ENCODE data around the gene LRFN3.
"Not testable (repeated sequence)": the region's sequence is repeated elsewhere in the genome, so short reads cannot be mapped to it uniquely, and the experiment has no call there.

LRFN3 gene

GRCh38 chr19:35935911-35936737, at the start of gene LRFN3:
Gene LRFN3, plus strand, starts transcription at chr19:35936374. Its CDS starts 3,052 bp downstream, at chr19:35939426.
- DNase-seq (ENCODE audit: low spot score): peak; percentile 47

DNA sequence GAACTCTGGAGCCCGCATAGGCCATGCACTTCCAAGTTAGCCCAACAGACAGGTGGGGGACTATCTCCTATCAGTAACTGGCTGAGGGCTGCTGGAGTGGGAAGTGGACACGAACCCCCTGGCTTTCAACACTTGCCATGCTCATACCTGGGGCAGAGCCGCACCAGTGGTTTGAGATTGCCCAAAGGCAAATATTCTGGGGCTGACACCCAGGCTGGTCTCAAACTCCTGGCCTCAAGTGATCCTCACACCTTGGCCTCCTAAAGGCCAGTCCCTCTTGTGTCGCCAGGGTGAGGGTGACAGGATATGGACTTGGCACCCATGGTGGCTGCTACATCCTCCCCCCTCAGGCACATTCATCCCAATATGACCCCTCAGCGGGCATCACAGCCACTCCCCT, 49.0 kb upstream of the LRFN3 start:
- no peak for DNase-seq (ENCODE audit: low spot score)

GRCh38 chr19:35888398-35888797, 47.8 kb upstream of the LRFN3 start:
- no peak for DNase-seq (ENCODE audit: low spot score)

GRCh38 chr19:35889370-35890112, 46.6 kb upstream of the LRFN3 start:
- no peak for DNase-seq (ENCODE audit: low spot score)

GRCh38 chr19:35890113-35890650, 46.0 kb upstream of the LRFN3 start:
- no peak for DNase-seq (ENCODE audit: low spot score)

GRCh38 chr19:35891819-35892218, 44.4 kb upstream of the LRFN3 start:
- not testable (repeated sequence) for DNase-seq (ENCODE audit: low spot score)

DNA sequence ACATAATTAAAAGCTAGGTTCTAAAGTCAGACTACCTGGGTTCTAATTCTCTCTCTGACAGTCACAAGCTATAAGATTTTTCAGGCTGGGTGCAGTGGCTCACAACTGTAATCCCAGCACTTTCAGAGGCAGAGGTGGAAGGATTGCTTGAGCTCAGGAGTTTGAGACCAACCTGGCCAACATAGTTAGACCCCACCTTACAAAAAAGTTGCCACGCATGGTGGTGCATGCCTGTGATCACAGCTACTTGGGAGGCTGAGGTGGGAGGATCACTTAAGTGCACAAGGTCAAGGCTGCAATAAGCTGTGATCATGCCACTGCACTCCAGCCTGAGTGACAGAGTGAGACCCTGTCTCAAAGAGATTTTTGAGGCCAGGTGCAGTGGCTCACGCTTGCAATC, 41.8 kb upstream of the LRFN3 start:
- DNase-seq (ENCODE audit: low spot score): no peak

DNA sequence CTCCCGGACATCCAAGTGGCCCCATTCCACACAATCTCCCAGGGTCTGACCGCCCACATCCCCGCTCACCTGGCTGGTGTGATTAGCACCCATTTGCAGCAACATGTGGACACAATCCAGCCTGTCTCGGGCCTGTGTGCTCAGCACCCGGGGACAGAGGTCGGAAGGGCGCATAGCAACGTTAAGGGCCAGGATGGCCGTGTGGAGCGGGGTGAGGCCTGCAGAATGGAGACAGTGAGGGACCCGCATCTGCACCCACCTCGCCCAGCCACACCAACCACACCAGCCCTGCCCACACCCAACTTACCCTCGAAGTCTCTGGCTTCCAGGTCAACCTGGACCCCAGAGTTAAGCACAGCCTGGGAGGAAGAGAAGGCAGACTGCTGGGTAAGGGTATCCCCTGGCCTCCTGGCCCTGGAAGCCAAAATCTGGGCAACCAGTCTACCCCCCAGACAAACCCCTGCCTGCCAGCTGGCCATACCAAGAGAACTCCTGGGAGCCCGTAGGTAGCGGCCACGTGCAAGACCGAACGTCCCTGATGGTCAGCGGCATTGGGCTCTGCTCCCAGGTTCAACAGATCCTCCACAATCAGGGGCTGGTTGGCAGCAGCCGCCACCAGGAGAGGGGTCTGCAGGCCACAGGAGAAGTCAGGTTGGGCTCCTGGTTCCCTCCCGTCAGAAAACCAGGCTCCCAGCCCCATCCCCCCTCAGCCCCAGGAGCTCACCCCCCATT, 40.1 kb upstream of the LRFN3 start:
- no peak for DNase-seq (ENCODE audit: low spot score)

- DNase-seq (ENCODE audit: low spot score): no peak
These were observed 39.5 kb upstream of the LRFN3 start for GRCh38 chr19:35896643-35897040.

- no peak for DNase-seq (ENCODE audit: low spot score)
These were observed 38.3 kb upstream of the LRFN3 start for GRCh38 chr19:35897706-35898451.

- DNase-seq (ENCODE audit: low spot score): no peak
These were observed 37.7 kb upstream of the LRFN3 start for GRCh38 chr19:35898499-35898809.

DNA sequence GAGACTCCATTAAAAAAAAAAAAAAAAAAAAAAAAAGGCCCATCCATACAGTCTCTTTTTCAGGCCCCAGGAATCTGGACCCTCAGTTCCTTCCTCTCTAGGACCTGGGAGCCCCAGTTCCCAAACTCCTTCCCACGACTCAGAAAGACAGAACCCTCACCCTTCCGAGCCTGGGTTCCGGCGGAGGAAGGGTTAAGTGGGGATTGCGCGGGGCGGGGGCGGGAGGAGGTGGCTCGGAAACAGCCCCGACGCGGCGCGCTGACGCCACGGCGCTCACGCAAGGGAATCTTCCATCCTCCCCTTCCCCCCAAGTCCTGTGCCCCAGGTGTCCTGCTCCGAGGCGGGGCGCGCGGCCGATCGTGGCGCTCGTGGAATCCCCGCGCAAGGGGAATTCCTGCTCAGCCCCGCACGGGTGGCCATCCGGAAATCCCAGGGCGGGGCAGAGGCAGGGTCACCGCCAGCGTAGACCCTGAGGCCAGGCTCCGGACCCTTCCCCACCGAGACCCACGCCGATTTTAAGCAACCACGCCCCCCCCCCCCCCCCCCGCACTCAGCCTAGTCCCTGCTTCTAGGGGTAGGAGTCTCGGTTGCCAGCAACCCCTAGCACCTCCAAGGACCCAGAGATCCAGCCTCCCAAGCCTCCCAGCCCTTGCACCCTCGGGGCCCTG, 36.5 kb upstream of the LRFN3 start:
- DNase-seq (ENCODE audit: low spot score): peak; percentile 86

DNA sequence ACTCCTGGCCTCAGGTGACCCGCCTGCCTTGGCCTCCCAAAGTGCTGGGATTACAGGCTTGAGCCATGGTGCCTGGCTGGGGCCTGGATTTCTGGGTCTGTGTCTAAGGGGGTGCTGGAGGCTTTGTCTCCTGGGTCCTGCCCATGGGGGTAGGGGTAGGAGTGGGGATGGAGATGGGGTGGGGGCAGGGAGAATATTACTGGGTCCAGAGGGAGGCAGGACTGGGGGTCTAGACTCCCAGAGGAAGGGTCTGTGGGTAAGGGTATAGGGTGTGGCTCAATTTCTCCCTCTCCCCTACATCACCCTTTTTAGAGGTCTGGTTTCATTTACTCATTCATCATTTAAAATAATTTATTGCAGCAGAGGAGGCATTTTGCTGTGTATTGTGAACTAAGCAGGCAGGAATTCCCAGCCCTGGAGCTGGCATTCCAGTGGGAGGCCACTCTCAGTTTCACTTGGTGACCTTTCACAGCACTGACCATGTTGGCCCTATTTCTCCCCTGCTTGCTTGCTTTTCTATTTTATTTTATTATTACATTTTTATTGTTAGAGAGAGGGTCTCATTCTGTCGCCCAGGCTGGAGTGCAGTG, 35.0 kb upstream of the LRFN3 start:
- no peak for DNase-seq (ENCODE audit: low spot score)

DNA sequence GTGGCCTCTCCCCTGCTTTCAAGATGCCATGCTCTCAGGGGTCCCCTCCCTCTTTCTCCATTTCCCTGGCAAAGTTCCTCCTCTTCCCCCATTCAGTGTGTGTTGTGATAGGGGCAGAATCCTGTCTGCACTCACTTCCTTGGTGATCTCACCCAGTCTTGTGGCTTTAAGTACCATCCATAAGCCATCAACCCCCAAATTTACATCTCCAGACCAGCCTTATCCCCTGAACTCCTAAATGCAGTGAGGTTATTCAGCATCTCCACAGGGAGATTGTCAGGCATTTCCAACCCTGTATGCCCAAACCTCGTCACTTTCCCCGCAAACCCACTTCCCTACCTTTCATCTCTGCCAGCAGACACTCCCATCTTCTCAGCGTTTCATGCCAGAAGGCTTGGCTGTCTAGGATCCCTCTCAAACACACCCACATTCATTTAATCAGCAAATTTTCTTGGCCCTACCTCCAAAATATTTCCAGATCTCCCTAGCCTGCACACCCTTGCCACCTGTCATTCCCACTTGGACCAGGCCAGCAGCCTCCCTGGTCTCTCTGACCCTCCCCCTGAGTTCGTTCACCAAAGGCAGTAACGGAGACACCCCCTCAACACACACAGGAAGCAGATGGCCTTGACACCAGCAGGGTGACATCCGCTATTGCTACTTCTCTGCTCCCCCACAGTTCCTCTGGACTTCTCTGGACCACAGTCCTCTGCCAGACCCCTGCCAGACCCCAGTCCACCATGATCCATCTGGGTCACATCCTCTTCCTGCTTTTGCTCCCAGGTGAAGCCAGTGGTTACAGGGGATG, 34.1 kb upstream of the LRFN3 start, which contains the start of gene HCST:
HCST (plus strand) TSS at position 676 of the 808 bp plus-strand sequence; CDS start at position 741, 65 bp downstream.
- peak; percentile 56 for DNase-seq (ENCODE audit: low spot score)

DNA sequence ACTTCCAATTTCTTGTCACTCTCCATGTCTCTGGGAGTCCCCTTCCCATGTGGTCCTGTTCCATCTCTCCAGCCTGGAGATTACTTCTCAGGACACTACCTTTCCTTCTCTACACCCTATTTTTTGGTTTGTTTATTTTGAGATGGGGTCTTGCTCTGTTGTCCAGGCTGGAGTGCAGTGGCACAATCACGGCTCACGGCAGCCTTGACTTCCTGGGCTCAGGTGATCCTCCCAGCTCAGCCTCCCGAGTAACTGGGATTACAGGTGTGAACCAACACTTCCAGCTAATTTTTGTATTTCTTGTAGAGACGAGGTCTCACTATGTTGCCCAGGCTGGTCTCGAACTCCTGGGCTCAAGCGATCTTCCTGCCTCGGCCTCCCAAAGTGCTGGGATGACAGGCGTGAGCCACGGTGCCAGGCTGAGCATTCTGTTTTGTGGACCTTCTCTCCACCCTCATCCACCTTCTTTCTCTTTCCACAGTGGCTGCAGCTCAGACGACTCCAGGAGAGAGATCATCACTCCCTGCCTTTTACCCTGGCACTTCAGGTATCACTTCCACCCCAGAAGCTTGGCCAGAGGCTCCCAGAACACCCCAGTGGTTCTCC, 33.2 kb upstream of the LRFN3 start:
- DNase-seq (ENCODE audit: low spot score): no peak

DNA sequence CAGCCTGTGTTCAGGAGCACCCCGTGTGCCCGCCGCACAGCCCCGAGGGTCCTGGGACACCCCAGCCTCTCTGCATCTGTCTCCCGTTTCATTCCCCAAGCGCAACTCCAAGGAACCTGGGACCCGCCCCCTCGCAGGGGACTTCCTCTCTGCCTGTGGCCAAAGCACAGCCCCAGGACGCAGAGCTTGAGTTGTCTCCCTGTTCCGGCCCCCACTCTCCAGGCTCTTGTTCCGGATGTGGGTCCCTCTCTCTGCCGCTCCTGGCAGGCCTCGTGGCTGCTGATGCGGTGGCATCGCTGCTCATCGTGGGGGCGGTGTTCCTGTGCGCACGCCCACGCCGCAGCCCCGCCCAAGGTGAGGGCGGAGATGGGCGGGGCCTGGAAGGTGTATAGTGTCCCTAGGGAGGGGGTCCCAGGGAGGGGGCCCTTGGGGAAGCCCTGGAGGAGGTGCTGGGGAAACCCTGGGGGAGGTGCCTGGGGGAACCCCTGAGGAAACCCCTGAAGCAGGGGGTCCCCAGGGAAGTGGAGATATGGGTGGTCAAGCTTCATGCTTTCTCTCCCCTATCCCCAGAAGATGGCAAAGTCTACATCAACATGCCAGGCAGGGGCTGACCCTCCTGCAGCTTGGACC, 32.5 kb upstream of the LRFN3 start:
- peak; percentile 94 for DNase-seq (ENCODE audit: low spot score)

- no peak for DNase-seq (ENCODE audit: low spot score)
These were observed 31.7 kb upstream of the LRFN3 start for GRCh38 chr19:35904311-35905068.

- no peak for DNase-seq (ENCODE audit: low spot score)
These were observed 30.9 kb upstream of the LRFN3 start for GRCh38 chr19:35905178-35905727.
